Measurements from ENCODE around the gene RALGPS1. TPM values are rescaled to one million over a fixed set of nuclear protein-coding genes. Genes with fewer than 3 reads are reported as not detected.

Gene RALGPS1
- total RNA-seq, 1 experiment from 2014 or later: 18.6 TPM

GRCh38 chr9:127038531-127038930, 123.9 kb downstream of the RALGPS1 start:
- H4K8ac ChIP-seq (replicated peaks; ENCODE audit: insufficient read length, low read depth, low read length): no peak overlapping the region
- no peak overlapping the region for H3K27ac Mint-ChIP-seq
- H3K4me2 ChIP-seq (ENCODE audit: insufficient read depth, insufficient read length, low read length): no peak overlapping the region
- H3K4me1 Mint-ChIP-seq: no peaks in the 10 kb centered on the region
- H3K4ac ChIP-seq (ENCODE audit: low read depth, low read length): no peak overlapping the region
- H3K4me3 Mint-ChIP-seq: no peak overlapping the region
- H2AFZ ChIP-seq (ENCODE audit: low read length): no peak overlapping the region
- no peaks in the 10 kb centered on the region for H3K27me3 Mint-ChIP-seq (ENCODE audit: low read depth)
- H4K20me1 ChIP-seq (ENCODE audit: control insufficient read depth, insufficient read depth, insufficient read length): no peaks in the 10 kb centered on the region
- H2BK15ac ChIP-seq (ENCODE audit: low read depth, low read length): no peak overlapping the region
- no peak overlapping the region for H3T11ph ChIP-seq (ENCODE audit: low read length)
- H3K56ac ChIP-seq (ENCODE audit: insufficient read length, low read depth, low read length): no peak overlapping the region
- H4K91ac ChIP-seq (ENCODE audit: insufficient read length, low read depth, low read length): no peak overlapping the region
- H3K9me3 ChIP-seq (ENCODE audit: control insufficient read depth, low read depth, low read length): no peaks in the 10 kb centered on the region
- H3K79me2 ChIP-seq (ENCODE audit: insufficient read depth, low read length): no peaks in the 10 kb centered on the region
- H3K9me3 Mint-ChIP-seq: no peaks in the 10 kb centered on the region
- no peak overlapping the region for H3K14ac ChIP-seq (ENCODE audit: insufficient read depth, low read length)
- WGBS (ENCODE audit: extremely low coverage, insufficient read length, low lambda C conversion rate): no CpG with 5 or more reads among the region's 5 CpGs
- H4K5ac ChIP-seq (ENCODE audit: insufficient read length, low read depth, low read length): no peak overlapping the region
- DNase-seq: no peak
- no peak for TF ChIP-seq CTCF (conservative IDR thresholded peaks at IDR 0.05)
- no peaks in the 10 kb centered on the region for H3K27me3 ChIP-seq (ENCODE audit: insufficient read depth, low read length)
- no peak overlapping the region for H3K27ac ChIP-seq (ENCODE audit: insufficient read length, low read depth, low read length)
- no peaks in the 10 kb centered on the region for H3K79me1 ChIP-seq (ENCODE audit: insufficient read depth, low read depth, low read length, poor library complexity, severe bottlenecking)
- no peak overlapping the region for H2BK120ac ChIP-seq (ENCODE audit: low read depth, low read length, poor library complexity, severe bottlenecking)
- H2BK5ac ChIP-seq (ENCODE audit: insufficient read length, low read length): no peak overlapping the region
- H3K9ac ChIP-seq (ENCODE audit: extremely low read depth, insufficient read length, low read length): no peak overlapping the region
- H2BK12ac ChIP-seq (ENCODE audit: insufficient read length, low read depth, low read length): no peak overlapping the region
- no peak overlapping the region for H3K18ac ChIP-seq (ENCODE audit: insufficient read length, low read depth, low read length)
- no peaks in the 10 kb centered on the region for H3K23me2 ChIP-seq (ENCODE audit: insufficient read length, low read depth, low read length, poor library complexity, severe bottlenecking)
- no peaks in the 10 kb centered on the region for H3K36me3 Mint-ChIP-seq (ENCODE audit: insufficient read depth in 1 of 3, low read depth in 3 of 3)
- H2BK20ac ChIP-seq (ENCODE audit: low read depth, low read length, poor library complexity, severe bottlenecking): no peak overlapping the region
- H3K23ac ChIP-seq (ENCODE audit: insufficient read length, low read depth, low read length): no peak overlapping the region
- H3K4me1 ChIP-seq (ENCODE audit: insufficient read depth, low read length): no peaks in the 10 kb centered on the region
- H2AK5ac ChIP-seq (ENCODE audit: insufficient read length, low read length): no peak overlapping the region

Data from H9 (cell line).